Erythroblast (primary cell): ENCODE results near the gene RELN.

Experiments used
- GATA1 ChIP-seq: IDR thresholded peaks from 2 replicates; pipeline ENCODE4 v1.6.1; 2011; ENCODE audit warnings: low read depth, mild to moderate bottlenecking, control low read depth, low read length, moderate library complexity
- POLR2A ChIP-seq: IDR thresholded peaks from 2 replicates; pipeline ENCODE4 v1.6.1; 2011; ENCODE audit warnings: mild to moderate bottlenecking, low read length

DNA sequence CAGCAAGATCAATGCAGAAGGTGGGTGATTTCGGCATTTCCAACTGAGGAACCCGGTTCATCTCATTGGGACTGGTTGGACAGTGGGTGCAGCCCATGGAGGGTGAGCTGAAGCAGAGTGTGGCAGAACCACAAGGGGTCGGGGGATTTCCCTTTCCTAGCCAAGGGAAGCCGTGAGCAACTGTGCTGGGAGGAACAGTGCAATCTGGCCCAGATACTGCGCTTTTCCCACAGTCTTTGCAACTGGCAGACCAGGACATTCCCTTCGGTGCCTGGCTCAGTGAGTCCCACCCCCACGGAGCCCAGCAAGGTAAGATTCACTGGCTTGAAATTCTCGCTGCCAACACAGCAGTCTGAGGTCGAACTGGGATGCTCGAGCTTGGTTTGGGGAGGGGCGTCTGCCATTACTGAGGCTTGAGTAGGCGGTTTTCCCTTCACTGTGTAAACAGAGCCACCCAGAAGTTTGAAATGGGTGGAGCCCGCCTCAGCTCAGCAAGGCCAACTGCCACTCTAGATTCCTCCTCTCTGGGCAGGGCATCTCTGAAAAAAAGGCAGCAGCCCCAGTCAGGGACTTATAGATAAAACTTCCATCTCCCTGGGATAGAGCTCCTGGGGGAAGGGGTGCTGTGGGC, 484.8 kb downstream of the RELN start:
- TF ChIP-seq GATA1 (no peak), POLR2A (no peak)
